K562 (cell line): Measurements from ENCODE around the gene RAP1A. TPM values are rescaled to one million over a fixed set of nuclear protein-coding genes. Genes with fewer than 3 reads are reported as not detected.

ENCODE experiments used
- ATAC-seq: fragments of 200-7000 bp; cut with Tn5 transposase; 3 replicates; pipeline ENCODE4 v1.9.1; 2020; ENCODE audit warnings: moderate library complexity
- BruUV-seq: library from RNA; stranded (reverse); fragments of 400-500 nt; replicated peaks from 2 replicates; lab custom pipeline; 2021; lab: Mats Ljungman, UMichigan
- CTCF ChIA-PET: fragments of 300-600 bp; formaldehyde crosslinking; extraction: SDS; loops from one replicate; lab custom pipeline; 2021; ENCODE audit warnings: low intra/inter-chr PET ratio; lab: Yijun Ruan, JAX
- POLR2A ChIA-PET: fragments of 300-600, 350-650 bp; sonication (Branson Sonifier 250); formaldehyde crosslinking; extraction: SDS; loops from one replicate; lab custom pipeline; 2021; ENCODE audit warnings: antibody characterized with exemption, inconsistent platforms; lab: Yijun Ruan, JAX
- DNase-seq, 4 experiments: peaks; one replicate each; pipeline versions ENCODE4 v3.0.0 to v3.0.0-alpha.2; 2011 to 2018; ENCODE audit warnings: low spot score in 3 of 4, mixed read lengths in 3 of 4; ENCODE audit errors: extremely low read depth in 1 of 4
- FAIRE-seq: peaks from 2 replicates; lab custom pipeline; 2011; peaks lifted over from hg19 to GRCh38; lab: Jason Lieb, UNC
- H2AFZ ChIP-seq: 2 replicates; pipeline ENCODE4 v1.6.0; 2011; ENCODE audit warnings: low read depth, low read length, control low read depth, inconsistent platforms
- H3K27ac ChIP-seq: fragments of 200-600 bp; 3 replicates; pipeline ENCODE4 v1.8.0; 2011; ENCODE audit warnings: low read depth, mild to moderate bottlenecking, control low read depth, inconsistent platforms, low read length, moderate library complexity, mixed read lengths; ENCODE audit errors: extremely low read depth
- H3K27me3 ChIP-seq, 2 experiments: fragments of 300-600 bp in 1 of 2; 2 replicates in 1 of 2; 3 replicates in 1 of 2; pipeline versions ENCODE4 v1.6.0 to v1.8.0; 2011; ENCODE audit warnings: inconsistent platforms in 2 of 2, low read length in 2 of 2, mild to moderate bottlenecking in 1 of 2, mixed read lengths in 1 of 2, moderate library complexity in 1 of 2; ENCODE audit not compliant: control insufficient read depth in 2 of 2, insufficient read depth in 2 of 2
- H3K36me3 ChIP-seq: fragments of 300-600 bp; 3 replicates; pipeline ENCODE4 v1.8.0; 2011; ENCODE audit warnings: mild to moderate bottlenecking, low read length, inconsistent platforms; ENCODE audit not compliant: control insufficient read depth, insufficient read depth
- H3K4me1 ChIP-seq, 2 experiments: fragments of 200-600 bp in 1 of 2; replicated peaks in 1 of 2; 2 replicates in 1 of 2; 3 replicates in 1 of 2; pipeline versions ENCODE4 v1.5.1 to v1.8.0; 2011; ENCODE audit warnings: inconsistent platforms in 2 of 2, low read length in 2 of 2, mild to moderate bottlenecking in 1 of 2, mixed read lengths in 1 of 2, moderate library complexity in 1 of 2; ENCODE audit not compliant: control insufficient read depth in 2 of 2, insufficient read depth in 2 of 2
- H3K4me2 ChIP-seq: 2 replicates; pipeline ENCODE4 v1.6.1; 2011; ENCODE audit warnings: low read length, control low read depth, inconsistent platforms, mixed read lengths; ENCODE audit not compliant: insufficient read depth
- H3K4me3 ChIP-seq: fragments of 200-600 bp; sonication (generic), shearing (Covaris generic); 2 replicates; pipeline ENCODE4 v1.5.1; 2016; ENCODE audit warnings: control low read depth, inconsistent platforms
- H3K79me2 ChIP-seq: fragments of 200-600 bp; 3 replicates; pipeline ENCODE4 v1.8.0; 2011; ENCODE audit warnings: low read length, inconsistent platforms; ENCODE audit not compliant: control insufficient read depth, insufficient read depth
- H3K9ac ChIP-seq, 2 experiments: 2 replicates each; pipeline versions ENCODE4 v1.6.0 to v1.6.1; 2011; ENCODE audit warnings: low read depth in 2 of 2, low read length in 2 of 2, control low read depth in 1 of 2, inconsistent platforms in 1 of 2, mild to moderate bottlenecking in 1 of 2, mixed read lengths in 1 of 2; ENCODE audit not compliant: insufficient read depth in 1 of 2
- H3K9me1 ChIP-seq: one replicate; pipeline ENCODE4 v1.6.0; 2011; ENCODE audit warnings: inconsistent platforms, mild to moderate bottlenecking, low read length, moderate library complexity; ENCODE audit not compliant: control insufficient read depth, insufficient read depth
- H3K9me3 ChIP-seq: replicated peaks from 2 replicates; pipeline ENCODE4 v1.5.1; 2011; ENCODE audit warnings: low read depth, low read length, inconsistent platforms; ENCODE audit not compliant: control insufficient read depth, insufficient read depth
- H4K20me1 ChIP-seq: replicated peaks from 2 replicates; pipeline ENCODE4 v1.6.1; 2011; ENCODE audit warnings: low read length, inconsistent platforms, mixed read lengths; ENCODE audit not compliant: control insufficient read depth, insufficient read depth
- ATF2 ChIP-seq: sonication (generic); formaldehyde crosslinking; IDR thresholded peaks from 2 replicates; pipeline ENCODE4 v1.8.1; 2022; ENCODE audit warnings: missing genetic modification reagents
- E2F8 ChIP-seq: fragments of 450-650 bp; IDR thresholded peaks from 2 replicates; pipeline ENCODE4 v1.7.1; 2018; ENCODE audit warnings: mild to moderate bottlenecking, low read depth; ENCODE audit not compliant: partially characterized antibody
- MLLT1 ChIP-seq, 2 experiments: fragments of 450-650 bp; IDR thresholded peaks; 2 replicates each; pipeline ENCODE4 v1.6.1; 2016
- MXD1 ChIP-seq: fragments of 250-450 bp; sonication (Bioruptor Pico); IDR thresholded peaks from 2 replicates; pipeline ENCODE4 v1.8.0; 2021; ENCODE audit warnings: borderline replicate concordance, mild to moderate bottlenecking, moderate library complexity; ENCODE audit not compliant: poor library complexity, severe bottlenecking
- NELFE ChIP-seq: IDR thresholded peaks from 2 replicates; pipeline ENCODE4 v1.6.1; 2011; ENCODE audit warnings: mild to moderate bottlenecking; ENCODE audit not compliant: insufficient read depth, insufficient read length
- SMAD2 ChIP-seq: fragments of 150-350 bp; IDR thresholded peaks from 2 replicates; pipeline ENCODE4 v1.6.1; 2014; ENCODE audit warnings: low read depth, mild to moderate bottlenecking, low read length
- SMARCA5 ChIP-seq: fragments of 450-650 bp; IDR thresholded peaks from 2 replicates; pipeline ENCODE4 v1.6.1; 2016
- SRSF9 ChIP-seq: fragments of 200-400 bp; formaldehyde crosslinking; IDR thresholded peaks from 2 replicates; pipeline ENCODE4 v1.6.1; 2017; ENCODE audit warnings: low read depth, low read length, borderline replicate concordance
- ZBTB1 ChIP-seq: sonication (generic); formaldehyde crosslinking; IDR thresholded peaks from 2 replicates; pipeline ENCODE4 v1.8.1; 2023; ENCODE audit warnings: missing genetic modification reagents, low read depth, mild to moderate bottlenecking, borderline replicate concordance
- ZNF175 ChIP-seq: fragments of 200-800 bp; sonication (Bioruptor generic); IDR thresholded peaks from 2 replicates; pipeline ENCODE4 v1.6.1; 2016; ENCODE audit warnings: low read depth, mild to moderate bottlenecking, missing genetic modification characterization, missing compliant biosample characterization
- ZNF23 ChIP-seq: fragments of 250-450 bp; sonication (Bioruptor Pico); IDR thresholded peaks from 2 replicates; pipeline ENCODE4 v1.4.0; 2020; ENCODE audit warnings: mild to moderate bottlenecking
- ZNF3 ChIP-seq: fragments of 250-450 bp; sonication (Bioruptor Pico); IDR thresholded peaks from 2 replicates; pipeline ENCODE4 v1.5.0; 2021; ENCODE audit warnings: mild to moderate bottlenecking, moderate library complexity
- in situ Hi-C: fragments of 300-500 bp; cut with MboI; formaldehyde crosslinking; loops from 4 replicates; pipeline ENCODE4 v1.15.0; 2018; ENCODE audit warnings: inconsistent platforms, mixed read lengths
- intact Hi-C: fragments of 100-400 bp; cut with micrococcal nuclease; formaldehyde crosslinking; loops from 2 replicates; pipeline ENCODE4 v1.14.2; 2022
- polyA plus RNA-seq, 8 experiments: library from polyadenylated mRNA; depleted of rRNA in 4 of 8; stranded (reverse) in 5 of 8; unstranded in 3 of 8; fragments of >200 nt; fragmentation: Nextera tagmentation in 2 of 8; fragmentation: Illumina TruSeq in 1 of 8; extraction: Ambion mirVana in 2 of 8; extraction: Trizol in 1 of 8; gene quantifications; 2 replicates each; pipeline versions ENCODE4 v1.2.1 to v1.2.3, GENCODE V29; 2011 to 2014; ENCODE audit warnings: inconsistent platforms in 1 of 8, missing spikeins in 1 of 8
- total RNA-seq, 7 experiments: library from RNA; depleted of rRNA in 6 of 7; stranded (reverse); fragments of >200 nt in 6 of 7; fragmentation: Illumina TruSeq in 2 of 7; extraction: Trizol in 2 of 7; gene quantifications; 2 replicates each; pipeline versions ENCODE4 v1.2.1 to v1.2.3, GENCODE V29; 2011 to 2021; ENCODE audit warnings: low replicate concordance in 1 of 7

RAP1A gene
- total and polyA plus RNA-seq, 9 of the 15 experiments (the other 6 are each of a cell fraction or from before 2014, with no cell fraction given) = 13.4 to 86.2 (median 32.5) TPM

GRCh38 chr1:111695801-111696200 is 76.2 kb downstream of the RAP1A start (continued):
- TF ChIP-seq ZBTB1 (CRISPR knock-in tag) (no peak), SMAD2 (no peak), ATF2 (CRISPR knock-in tag) (no peak), E2F8 (no peak)

GRCh38 chr1:111696330-111696729 is 76.7 kb downstream of the RAP1A start:
- peaks cover 92% of the 10 kb centered on the region for H3K36me3 ChIP-seq
- no peak for TF ChIP-seq NELFE
- no peak for TF ChIP-seq MXD1 (CRISPR knock-in tag)
- no peak for TF ChIP-seq ZNF175 (CRISPR knock-in tag)
- TF ChIP-seq ZNF3 (CRISPR knock-in tag) = no peak
- no peak for TF ChIP-seq MLLT1 (IDR thresholded peaks at IDR 0.05)
- TF ChIP-seq SRSF9 = no peak
- TF ChIP-seq ZNF23 = no peak
- TF ChIP-seq SMARCA5 = no peak

More at GRCh38 chr1:111696330-111696729, 76.7 kb downstream of the RAP1A start:
- POLR2A ChIA-PET = no interaction called here
- H3K4me1 ChIP-seq = no peaks in the 10 kb centered on the region
- no peaks in the 10 kb centered on the region for H4K20me1 ChIP-seq
- intact Hi-C loops (no loop called here), in situ Hi-C loops (no loop called here)
- H3K27ac ChIP-seq = no peak overlapping the region
- no peak for DNase-seq
- no peaks in the 10 kb centered on the region for H3K9me3 ChIP-seq
- H3K9me1 ChIP-seq = no peaks in the 10 kb centered on the region
- CTCF ChIA-PET = no interaction called here
- no peaks in the 10 kb centered on the region for H3K27me3 ChIP-seq
- H3K4me3 ChIP-seq = no peak overlapping the region
- no peak for FAIRE-seq
- no peak overlapping the region for H3K4me2 ChIP-seq
- no peaks in the 10 kb centered on the region for H3K79me2 ChIP-seq
- no peak overlapping the region for H2AFZ ChIP-seq
- H3K9ac ChIP-seq = no peak overlapping the region
- ATAC-seq = no peak
- no TSS peak for BruUV-seq
